GM23338 (cell line): ENCODE results near the gene VSX1. TPM values are rescaled to one million over a fixed set of nuclear protein-coding genes. Genes with fewer than 3 reads are reported as not detected.
A peak's percentile ranks its signal among the peaks of the same experiment; 100 is the strongest.

ENCODE experiments used
- ATAC-seq: fragments of 200-7000 bp; cut with Tn5 transposase; 3 replicates; pipeline ENCODE4 v1.9.1; 2020
- DNase-seq: peaks from one replicate; pipeline ENCODE4 v3.0.0-alpha.2; 2015; ENCODE audit warnings: low spot score
- H2AFZ ChIP-seq: fragments of 200-600 bp; sonication (generic); 2 replicates; pipeline ENCODE4 v1.8.0; 2016; ENCODE audit warnings: antibody characterized with exemption, mild to moderate bottlenecking, moderate library complexity
- H3F3A ChIP-seq: fragments of 200-600 bp; sonication (generic); replicated peaks from 2 replicates; pipeline ENCODE4 v1.8.0; 2017; ENCODE audit warnings: antibody characterized with exemption, mixed run types, low read depth
- H3K27ac ChIP-seq: fragments of 200-600 bp; sonication (generic); 2 replicates; pipeline ENCODE4 v1.6.1; 2016; ENCODE audit warnings: low read depth
- H3K27me3 ChIP-seq: fragments of 200-600 bp; sonication (generic); 2 replicates; pipeline ENCODE4 v1.8.0; 2016; ENCODE audit warnings: mild to moderate bottlenecking, mixed run types, moderate library complexity; ENCODE audit not compliant: insufficient read depth
- H3K36me3 ChIP-seq: fragments of 200-600 bp; sonication (generic); 2 replicates; pipeline ENCODE4 v1.8.0; 2016; ENCODE audit warnings: mild to moderate bottlenecking; ENCODE audit not compliant: insufficient read depth
- H3K4me1 ChIP-seq: fragments of 200-600 bp; sonication (generic); 2 replicates; pipeline ENCODE4 v1.8.0; 2016; ENCODE audit warnings: mild to moderate bottlenecking, moderate library complexity; ENCODE audit not compliant: insufficient read depth
- H3K4me2 ChIP-seq: fragments of 200-600 bp; sonication (generic); 2 replicates; pipeline ENCODE4 v1.7.1; 2017; ENCODE audit warnings: mixed run types
- H3K4me3 ChIP-seq: fragments of 200-600 bp; sonication (generic); 2 replicates; pipeline ENCODE4 v1.6.1; 2016; ENCODE audit warnings: mixed run types
- H3K79me2 ChIP-seq: fragments of 200-600 bp; sonication (generic); replicated peaks from 2 replicates; pipeline ENCODE4 v1.8.0; 2017; ENCODE audit warnings: mild to moderate bottlenecking; ENCODE audit not compliant: insufficient read depth
- H3K9me2 ChIP-seq: fragments of 200-600 bp; sonication (generic); 2 replicates; pipeline ENCODE4 v1.8.0; 2017; ENCODE audit not compliant: insufficient read depth
- H4K20me1 ChIP-seq: fragments of 200-600 bp; sonication (generic); replicated peaks from 2 replicates; pipeline ENCODE4 v1.8.0; 2017; ENCODE audit warnings: mild to moderate bottlenecking; ENCODE audit not compliant: insufficient read depth
- H3K27ac Mint-ChIP-seq: 2 replicates; pipeline ENCODE4 v1.8.0; 2020; ENCODE audit warnings: inconsistent platforms, mild to moderate bottlenecking, moderate library complexity, mixed read lengths
- H3K27me3 Mint-ChIP-seq: 3 replicates; pipeline ENCODE4 v1.8.0; 2022; ENCODE audit warnings: low read depth, mild to moderate bottlenecking, moderate library complexity, mixed read lengths, inconsistent platforms; ENCODE audit not compliant: insufficient read depth, poor library complexity
- H3K36me3 Mint-ChIP-seq: 3 replicates; pipeline ENCODE4 v1.8.0; 2021; ENCODE audit warnings: low read depth, mild to moderate bottlenecking, inconsistent platforms, moderate library complexity, mixed read lengths
- H3K4me1 Mint-ChIP-seq: 3 replicates; pipeline ENCODE4 v1.8.0; 2020; ENCODE audit warnings: mild to moderate bottlenecking, inconsistent platforms, mixed read lengths
- H3K4me3 Mint-ChIP-seq: 3 replicates; pipeline ENCODE4 v1.8.0; 2021; ENCODE audit warnings: moderate library complexity, mild to moderate bottlenecking, inconsistent platforms, mixed read lengths
- H3K9me3 Mint-ChIP-seq: 3 replicates; pipeline ENCODE4 v1.8.0; 2020; ENCODE audit warnings: moderate library complexity, mild to moderate bottlenecking, inconsistent platforms, mixed read lengths
- ZNF331 ChIP-seq: fragments of 250-450 bp; sonication (Bioruptor Pico); IDR thresholded peaks from 2 replicates; pipeline ENCODE4 v1.5.0; 2020; ENCODE audit warnings: low read depth, mild to moderate bottlenecking, moderate library complexity
- polyA plus RNA-seq: library from polyadenylated mRNA; unstranded; fragments of >200 nt; fragmentation: Nextera tagmentation; extraction: Ambion mirVana; gene quantifications from 2 replicates; pipeline ENCODE4 v1.2.1, GENCODE V29; 2016
- total RNA-seq: library from RNA; depleted of rRNA; stranded (reverse); fragments of >200 nt; shearing (Covaris generic); gene quantifications from 2 replicates; pipeline ENCODE4 v1.2.3, GENCODE V29; 2014
- TF ChIP-seq, protein P1 (sequence below): fragments of 250-450 bp; sonication (Bioruptor Pico); IDR thresholded peaks from 2 replicates; pipeline ENCODE4 v1.5.0; 2020; ENCODE audit warnings: mild to moderate bottlenecking, moderate library complexity
- TF ChIP-seq, protein P2 (sequence below): IDR thresholded peaks from one replicate; pipeline ENCODE4 v1.6.1; 2018; ENCODE audit warnings: antibody characterized with exemption; ENCODE audit not compliant: unreplicated experiment

Gene VSX1
- total and polyA plus RNA-seq, 2 experiments from 2014 or later: 0.73 TPM; not detected in 1

DNA sequence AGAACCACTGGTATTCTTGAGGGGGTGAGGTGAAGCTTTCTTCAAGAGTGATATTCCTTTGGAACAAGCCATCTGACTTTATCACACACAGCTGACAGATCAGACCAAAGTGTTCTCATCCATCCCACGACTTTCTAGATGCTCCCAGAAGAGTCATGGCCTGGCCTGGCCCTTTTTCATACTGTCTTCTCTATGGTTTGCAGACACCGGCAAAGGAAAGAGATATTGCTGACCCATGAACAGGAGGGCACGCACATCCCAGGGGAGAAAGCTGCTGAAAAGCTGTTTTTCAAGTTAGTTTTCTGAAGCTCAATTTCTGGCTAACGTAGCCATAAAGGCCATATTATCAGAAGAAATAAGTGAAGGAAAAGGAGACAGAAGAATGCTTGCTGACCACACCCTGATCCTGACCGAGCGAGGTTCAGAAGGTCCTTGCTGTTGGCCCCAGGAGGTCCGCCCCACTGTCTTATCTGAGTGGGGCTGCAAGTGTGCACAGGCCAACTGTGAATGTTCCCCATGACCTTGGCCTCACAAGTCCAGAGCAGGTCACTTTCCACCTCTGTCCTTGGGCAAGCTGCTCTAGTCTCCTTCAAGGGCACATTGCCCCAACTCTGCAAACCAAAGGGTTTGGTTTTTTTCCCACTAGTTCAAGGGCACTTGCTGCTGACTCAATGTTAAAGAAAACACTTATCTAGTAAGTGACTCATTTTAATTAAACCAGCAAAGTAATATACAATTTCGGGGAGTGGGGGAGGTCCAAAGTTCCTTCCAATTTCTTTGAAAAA, 26.0 kb downstream of the VSX1 start (continued):
- TF ChIP-seq, protein P1, sequence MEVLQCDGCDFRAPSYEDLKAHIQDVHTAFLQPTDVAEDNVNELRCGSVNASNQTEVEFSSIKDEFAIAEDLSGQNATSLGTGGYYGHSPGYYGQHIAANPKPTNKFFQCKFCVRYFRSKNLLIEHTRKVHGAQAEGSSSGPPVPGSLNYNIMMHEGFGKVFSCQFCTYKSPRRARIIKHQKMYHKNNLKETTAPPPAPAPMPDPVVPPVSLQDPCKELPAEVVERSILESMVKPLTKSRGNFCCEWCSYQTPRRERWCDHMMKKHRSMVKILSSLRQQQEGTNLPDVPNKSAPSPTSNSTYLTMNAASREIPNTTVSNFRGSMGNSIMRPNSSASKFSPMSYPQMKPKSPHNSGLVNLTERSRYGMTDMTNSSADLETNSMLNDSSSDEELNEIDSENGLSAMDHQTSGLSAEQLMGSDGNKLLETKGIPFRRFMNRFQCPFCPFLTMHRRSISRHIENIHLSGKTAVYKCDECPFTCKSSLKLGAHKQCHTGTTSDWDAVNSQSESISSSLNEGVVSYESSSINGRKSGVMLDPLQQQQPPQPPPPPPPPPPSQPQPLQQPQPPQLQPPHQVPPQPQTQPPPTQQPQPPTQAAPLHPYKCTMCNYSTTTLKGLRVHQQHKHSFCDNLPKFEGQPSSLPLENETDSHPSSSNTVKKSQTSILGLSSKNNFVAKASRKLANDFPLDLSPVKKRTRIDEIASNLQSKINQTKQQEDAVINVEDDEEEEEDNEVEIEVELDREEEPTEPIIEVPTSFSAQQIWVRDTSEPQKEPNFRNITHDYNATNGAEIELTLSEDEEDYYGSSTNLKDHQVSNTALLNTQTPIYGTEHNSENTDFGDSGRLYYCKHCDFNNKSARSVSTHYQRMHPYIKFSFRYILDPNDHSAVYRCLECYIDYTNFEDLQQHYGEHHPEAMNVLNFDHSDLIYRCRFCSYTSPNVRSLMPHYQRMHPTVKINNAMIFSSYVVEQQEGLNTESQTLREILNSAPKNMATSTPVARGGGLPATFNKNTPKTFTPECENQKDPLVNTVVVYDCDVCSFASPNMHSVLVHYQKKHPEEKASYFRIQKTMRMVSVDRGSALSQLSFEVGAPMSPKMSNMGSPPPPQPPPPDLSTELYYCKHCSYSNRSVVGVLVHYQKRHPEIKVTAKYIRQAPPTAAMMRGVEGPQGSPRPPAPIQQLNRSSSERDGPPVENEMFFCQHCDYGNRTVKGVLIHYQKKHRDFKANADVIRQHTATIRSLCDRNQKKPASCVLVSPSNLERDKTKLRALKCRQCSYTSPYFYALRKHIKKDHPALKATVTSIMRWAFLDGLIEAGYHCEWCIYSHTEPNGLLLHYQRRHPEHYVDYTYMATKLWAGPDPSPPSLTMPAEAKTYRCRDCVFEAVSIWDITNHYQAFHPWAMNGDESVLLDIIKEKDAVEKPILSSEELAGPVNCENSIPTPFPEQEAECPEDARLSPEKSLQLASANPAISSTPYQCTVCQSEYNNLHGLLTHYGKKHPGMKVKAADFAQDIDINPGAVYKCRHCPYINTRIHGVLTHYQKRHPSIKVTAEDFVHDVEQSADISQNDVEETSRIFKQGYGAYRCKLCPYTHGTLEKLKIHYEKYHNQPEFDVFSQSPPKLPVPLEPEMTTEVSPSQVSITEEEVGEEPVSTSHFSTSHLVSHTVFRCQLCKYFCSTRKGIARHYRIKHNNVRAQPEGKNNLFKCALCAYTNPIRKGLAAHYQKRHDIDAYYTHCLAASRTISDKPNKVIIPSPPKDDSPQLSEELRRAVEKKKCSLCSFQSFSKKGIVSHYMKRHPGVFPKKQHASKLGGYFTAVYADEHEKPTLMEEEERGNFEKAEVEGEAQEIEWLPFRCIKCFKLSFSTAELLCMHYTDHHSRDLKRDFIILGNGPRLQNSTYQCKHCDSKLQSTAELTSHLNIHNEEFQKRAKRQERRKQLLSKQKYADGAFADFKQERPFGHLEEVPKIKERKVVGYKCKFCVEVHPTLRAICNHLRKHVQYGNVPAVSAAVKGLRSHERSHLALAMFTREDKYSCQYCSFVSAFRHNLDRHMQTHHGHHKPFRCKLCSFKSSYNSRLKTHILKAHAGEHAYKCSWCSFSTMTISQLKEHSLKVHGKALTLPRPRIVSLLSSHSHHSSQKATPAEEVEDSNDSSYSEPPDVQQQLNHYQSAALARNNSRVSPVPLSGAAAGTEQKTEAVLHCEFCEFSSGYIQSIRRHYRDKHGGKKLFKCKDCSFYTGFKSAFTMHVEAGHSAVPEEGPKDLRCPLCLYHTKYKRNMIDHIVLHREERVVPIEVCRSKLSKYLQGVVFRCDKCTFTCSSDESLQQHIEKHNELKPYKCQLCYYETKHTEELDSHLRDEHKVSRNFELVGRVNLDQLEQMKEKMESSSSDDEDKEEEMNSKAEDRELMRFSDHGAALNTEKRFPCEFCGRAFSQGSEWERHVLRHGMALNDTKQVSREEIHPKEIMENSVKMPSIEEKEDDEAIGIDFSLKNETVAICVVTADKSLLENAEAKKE (CRISPR knock-in tag): no peak
- TF ChIP-seq ZNF331 (CRISPR knock-in tag): no peak

DNA sequence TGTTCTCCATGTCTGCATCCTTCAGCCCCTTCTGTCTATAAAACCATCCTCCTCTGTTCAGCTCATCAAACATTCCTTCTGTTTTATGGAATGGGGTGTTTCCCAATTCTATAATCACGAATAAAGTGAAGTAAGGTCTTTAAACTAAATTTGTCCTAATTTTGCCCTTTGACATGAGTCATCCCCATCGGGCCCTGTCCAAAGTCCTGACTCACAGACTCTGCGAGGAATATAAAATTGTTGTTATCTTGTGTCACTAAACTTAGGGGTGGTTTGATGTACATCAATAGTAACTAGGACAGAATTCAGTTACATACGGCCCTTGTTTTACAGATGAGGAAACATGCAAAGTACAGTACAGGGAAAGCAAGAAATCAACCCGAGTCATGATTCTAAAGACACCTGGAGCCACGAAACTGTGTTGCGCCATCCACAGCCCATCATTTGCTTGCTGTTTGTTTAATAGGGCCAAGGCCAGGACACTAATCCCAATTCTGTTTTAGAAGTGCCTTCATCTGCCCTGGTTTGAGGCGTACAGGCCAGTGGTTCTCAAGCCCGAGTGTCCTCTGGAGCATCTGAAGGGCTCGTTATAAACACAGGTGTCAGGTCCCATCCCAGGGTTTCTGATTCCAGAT, 26.8 kb downstream of the VSX1 start:
- Histone ChIP-seq H3K79me2 (no peaks in the 10 kb centered on the region), H4K20me1 (no peaks in the 10 kb centered on the region), H3K27me3 (peaks cover 53% of the 10 kb centered on the region), H3K4me3 (no peak overlapping the region), H3F3A (no peaks in the 10 kb centered on the region), H3K27ac (no peak overlapping the region), H2AFZ (no peak overlapping the region), H3K4me1 (peaks cover 12% of the 10 kb centered on the region; the same call in 1 of the 2 replicates), H3K4me2 (no peak overlapping the region), H3K36me3 (no peaks in the 10 kb centered on the region), H3K9me2 (no peaks in the 10 kb centered on the region; the same call in 1 of the 2 replicates)
- Mint-ChIP-seq H3K27me3 (peaks cover 52% of the 10 kb centered on the region), H3K4me3 (no peak overlapping the region), H3K4me1 (peaks cover 10% of the 10 kb centered on the region; the same call in 1 of the 3 replicates), H3K27ac (no peak overlapping the region), H3K9me3 (no peaks in the 10 kb centered on the region), H3K36me3 (no peaks in the 10 kb centered on the region)
- DNase-seq: no peak
- no peak for ATAC-seq
- no peak for TF ChIP-seq ZNF331 (CRISPR knock-in tag)
- TF ChIP-seq, protein P2, sequence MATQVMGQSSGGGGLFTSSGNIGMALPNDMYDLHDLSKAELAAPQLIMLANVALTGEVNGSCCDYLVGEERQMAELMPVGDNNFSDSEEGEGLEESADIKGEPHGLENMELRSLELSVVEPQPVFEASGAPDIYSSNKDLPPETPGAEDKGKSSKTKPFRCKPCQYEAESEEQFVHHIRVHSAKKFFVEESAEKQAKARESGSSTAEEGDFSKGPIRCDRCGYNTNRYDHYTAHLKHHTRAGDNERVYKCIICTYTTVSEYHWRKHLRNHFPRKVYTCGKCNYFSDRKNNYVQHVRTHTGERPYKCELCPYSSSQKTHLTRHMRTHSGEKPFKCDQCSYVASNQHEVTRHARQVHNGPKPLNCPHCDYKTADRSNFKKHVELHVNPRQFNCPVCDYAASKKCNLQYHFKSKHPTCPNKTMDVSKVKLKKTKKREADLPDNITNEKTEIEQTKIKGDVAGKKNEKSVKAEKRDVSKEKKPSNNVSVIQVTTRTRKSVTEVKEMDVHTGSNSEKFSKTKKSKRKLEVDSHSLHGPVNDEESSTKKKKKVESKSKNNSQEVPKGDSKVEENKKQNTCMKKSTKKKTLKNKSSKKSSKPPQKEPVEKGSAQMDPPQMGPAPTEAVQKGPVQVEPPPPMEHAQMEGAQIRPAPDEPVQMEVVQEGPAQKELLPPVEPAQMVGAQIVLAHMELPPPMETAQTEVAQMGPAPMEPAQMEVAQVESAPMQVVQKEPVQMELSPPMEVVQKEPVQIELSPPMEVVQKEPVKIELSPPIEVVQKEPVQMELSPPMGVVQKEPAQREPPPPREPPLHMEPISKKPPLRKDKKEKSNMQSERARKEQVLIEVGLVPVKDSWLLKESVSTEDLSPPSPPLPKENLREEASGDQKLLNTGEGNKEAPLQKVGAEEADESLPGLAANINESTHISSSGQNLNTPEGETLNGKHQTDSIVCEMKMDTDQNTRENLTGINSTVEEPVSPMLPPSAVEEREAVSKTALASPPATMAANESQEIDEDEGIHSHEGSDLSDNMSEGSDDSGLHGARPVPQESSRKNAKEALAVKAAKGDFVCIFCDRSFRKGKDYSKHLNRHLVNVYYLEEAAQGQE: peak; percentile 44
